RPMI8226 (cell line): ENCODE data around the gene IRF6.

Experiments
- DNase-seq: peaks from one replicate; pipeline ENCODE4 v3.0.0-alpha.2; 2015

The IRF6 gene

DNA sequence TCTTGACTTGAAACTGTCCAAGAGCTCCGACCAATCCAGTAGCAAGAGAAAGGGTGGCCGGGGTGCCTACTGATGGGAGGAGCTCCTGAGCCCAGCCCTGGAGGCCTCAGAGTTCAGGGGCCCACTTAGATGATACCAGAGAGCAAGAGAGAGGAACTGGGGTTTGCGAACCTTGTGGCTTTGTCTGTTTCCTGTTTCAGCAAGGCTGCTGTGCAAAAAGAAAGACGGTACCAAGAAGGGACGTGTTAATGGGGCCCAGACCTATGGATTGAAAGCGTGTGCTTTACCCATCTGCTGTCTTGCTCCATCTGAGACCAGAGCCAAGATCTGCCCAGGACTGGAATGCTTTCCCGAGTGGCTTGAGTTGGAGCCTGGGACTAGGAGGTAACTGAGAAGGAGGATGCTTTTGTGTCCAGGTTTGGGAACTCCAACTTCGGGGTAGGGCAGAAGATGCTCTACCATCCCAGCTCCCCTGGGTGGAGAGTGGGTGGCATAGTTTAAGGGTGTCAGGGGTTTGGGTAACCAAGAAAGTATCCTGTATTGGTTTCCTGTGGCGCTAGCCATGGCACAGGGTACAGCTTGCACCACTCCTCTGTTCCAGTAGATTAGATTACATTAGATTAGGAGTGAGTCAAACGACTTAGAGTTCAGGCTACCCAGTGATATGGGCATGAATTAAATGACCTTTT, 49.9 kb downstream of the IRF6 start, which contains the start of gene TRAF3IP3:
Gene TRAF3IP3 (plus strand): TSS at position 128 of the 689 bp plus-strand sequence. CDS start 3,987 bp downstream, outside the sequence.
- DNase-seq, result peak; percentile 91

DNA sequence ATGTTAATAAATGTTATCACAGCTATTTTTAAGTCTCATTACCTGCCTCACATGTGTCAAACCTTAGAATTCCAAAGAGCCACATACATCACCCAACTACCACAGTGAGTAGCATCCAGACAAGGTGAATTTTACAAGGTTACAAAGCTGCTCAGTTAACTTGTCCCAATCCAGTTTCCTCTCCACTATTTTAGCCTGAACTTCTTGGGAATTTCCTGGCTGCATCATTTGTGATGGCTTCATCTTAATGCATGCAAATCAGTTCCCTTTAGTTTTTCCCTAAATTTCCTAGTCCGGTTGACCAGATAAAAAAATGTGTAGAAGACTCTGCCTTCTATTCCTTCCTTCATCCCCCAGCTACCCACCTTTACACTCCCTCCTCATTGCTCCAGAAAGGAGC, 50.7 kb downstream of the IRF6 start:
- no peak for DNase-seq

DNA sequence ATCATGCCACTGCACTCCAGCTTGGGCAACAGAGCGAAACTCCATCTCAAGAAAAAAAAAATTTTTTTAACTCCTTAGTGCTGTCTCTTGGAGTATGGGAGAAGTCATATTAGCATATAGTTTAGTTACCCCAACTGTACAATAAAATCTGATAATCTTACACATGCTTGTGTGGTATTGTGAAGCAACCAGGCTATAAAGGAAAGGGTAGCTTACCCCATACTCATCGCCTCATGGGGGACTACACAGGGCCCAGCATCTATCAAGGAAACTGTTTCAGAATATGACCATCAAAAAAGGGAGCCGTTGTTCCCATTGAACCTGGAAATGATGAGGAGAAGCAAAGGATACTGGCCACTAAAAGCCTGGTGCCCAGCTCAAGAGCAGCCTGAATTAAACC, 53.1 kb downstream of the IRF6 start:
- no peak for DNase-seq

DNA sequence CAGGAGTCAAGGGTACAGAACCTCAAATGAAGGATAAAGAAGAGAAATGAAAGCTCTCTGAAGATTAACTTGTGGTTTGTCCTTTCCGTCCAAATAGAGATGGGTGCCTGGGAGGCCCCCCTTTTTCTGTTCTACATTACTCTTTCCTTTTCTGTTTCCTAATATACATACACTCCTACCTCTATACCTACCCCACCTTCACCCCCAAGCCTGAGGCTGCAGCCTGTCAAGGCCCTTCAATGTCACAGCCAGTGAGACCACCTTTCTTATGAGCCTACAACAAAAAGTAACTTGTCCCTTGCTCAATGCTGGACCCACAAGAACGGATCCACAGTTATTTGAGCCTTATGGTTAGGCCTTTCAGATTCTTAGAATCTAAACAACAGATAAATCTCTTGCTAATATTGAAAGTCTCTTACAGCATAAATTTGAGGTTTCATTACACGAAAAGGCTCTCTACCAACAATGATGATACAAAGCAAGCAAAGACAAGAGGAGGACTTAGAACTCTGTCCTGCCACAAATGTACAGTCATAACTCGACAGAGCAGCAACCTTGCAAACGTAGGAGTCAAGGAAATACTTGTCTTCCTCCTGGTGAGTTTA, 54.2 kb downstream of the IRF6 start:
- no peak for DNase-seq

DNA sequence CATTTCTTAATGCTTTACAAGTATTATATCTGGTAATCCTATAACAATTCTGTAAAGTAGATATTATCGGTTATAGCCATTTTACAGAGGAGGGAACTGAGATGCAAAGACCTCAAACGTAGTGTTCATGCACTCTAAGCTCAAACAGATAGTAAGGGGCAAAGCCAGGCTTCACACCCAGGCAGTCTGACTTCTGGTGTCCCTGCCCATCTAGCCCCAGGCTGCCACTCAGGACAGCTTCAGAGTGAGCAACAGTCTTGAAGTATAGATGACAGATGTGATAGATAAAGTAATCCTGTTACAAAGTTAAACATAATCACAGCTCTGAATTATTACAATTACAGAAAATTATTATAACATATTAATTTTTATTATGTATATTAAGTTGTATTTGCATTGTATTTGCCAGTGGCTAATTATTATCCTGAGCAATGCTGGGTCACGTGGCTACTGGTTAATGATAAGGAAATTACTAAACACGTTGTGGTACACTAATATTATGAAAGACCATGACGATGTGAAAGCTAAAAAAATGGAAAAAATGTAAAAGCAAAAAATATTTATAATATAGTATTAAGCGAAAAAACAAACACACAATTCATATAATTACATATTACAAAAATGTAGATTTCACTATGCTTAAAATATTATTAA, 56.1 kb downstream of the IRF6 start:
- no peak for DNase-seq

DNA sequence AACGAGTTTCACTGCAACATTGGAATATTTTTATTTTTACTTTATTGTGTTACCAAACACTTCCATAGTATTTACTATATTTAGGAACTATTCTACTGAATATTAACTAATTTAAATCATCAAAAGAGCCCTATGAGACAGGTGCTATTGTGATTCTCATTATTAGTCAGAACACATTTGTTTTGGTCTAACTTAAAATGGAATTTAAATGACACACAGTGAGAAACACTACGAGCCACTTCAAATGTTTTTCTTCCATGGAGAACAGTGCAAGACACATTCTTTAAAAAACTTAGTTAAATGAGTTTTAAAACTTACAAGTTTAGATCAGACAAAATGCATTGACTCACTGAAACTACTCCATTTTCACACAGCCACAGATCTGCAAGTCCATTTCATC, 56.7 kb downstream of the IRF6 start:
- no peak for DNase-seq

DNA sequence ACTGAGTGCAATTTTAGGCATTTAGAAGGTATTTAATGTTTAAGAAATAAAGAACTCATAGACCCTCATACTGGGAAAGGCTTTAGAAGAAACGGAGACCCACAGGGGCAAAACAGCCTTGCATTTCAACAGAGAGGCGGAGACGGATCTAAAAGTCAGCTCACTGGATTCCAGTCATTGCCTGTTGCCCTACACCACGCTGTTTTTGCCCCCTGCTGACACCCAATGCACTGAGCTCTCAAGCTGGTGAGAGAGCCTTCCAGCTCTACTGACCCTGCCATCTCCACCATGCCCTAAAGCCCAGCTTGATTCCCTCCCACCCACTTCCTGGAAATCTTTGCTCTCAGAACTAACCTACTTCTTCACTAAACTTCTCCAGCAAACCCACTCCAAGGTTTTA, 57.3 kb downstream of the IRF6 start:
- DNase-seq, result no peak

DNA sequence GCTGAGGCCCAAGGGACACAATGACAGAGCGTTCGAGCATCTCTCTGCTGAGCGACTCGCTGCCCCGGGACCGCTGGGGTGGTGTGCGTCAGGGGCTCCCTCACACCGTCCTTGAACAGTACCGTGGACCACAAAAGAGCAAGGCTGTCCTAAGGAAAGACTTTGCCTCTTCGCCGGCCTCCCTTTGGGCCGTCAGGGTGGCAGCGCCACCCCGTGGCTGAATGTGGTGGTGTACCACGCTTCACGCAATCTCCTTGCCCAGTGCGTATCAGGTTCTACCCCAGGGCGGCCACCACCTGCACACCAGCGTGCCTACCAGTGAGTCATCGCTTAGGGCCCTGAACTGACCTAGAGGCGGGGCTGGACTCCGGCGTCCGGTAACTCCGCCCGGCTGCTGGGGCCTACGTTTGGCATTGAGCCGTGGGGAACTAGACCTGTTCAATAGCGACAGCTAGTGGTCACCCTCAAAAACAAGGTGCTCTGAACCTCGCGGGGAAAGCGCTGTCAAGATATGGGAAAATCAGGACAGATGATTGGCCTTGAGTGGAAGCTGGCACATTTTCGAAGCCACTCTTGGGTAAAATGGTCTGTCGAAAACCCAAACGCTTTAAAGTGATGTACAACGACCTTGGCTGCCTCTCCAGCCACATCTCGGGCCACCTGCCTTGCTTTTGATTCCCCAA, 58.2 kb downstream of the IRF6 start:
- peak; percentile 98 for DNase-seq

DNA sequence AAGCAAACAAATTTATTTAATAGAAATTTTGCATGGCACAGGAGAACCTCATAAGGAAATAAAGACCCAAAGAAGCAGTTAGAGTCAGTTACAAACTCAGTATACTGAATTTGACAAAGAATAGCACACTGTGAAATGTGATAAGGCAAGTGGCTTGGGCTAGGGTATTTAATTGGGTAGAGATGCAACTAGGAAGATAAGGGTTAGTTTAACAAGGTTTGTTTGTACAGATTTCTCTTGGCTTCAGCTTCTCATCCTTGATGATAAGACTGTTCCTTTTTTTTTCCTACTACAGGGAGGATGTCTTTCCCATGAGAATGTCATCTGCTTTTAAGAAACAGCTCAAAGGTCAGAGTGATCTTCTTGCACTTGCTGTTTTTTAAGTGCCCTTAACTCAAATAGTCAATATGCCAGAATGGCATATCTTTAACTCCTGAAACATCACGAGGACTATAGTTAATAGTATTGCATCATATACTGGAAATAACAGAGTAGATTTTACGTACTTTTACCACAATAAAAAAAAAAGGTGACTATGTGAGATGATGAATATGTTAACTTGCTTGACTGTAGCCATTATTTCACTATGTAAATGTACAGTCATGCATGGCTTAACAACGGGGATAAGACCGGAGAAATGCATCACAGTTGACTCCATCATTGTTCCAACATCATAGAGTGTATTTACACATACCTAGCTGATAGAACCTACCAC, 59.3 kb downstream of the IRF6 start:
- DNase-seq, result no peak

DNA sequence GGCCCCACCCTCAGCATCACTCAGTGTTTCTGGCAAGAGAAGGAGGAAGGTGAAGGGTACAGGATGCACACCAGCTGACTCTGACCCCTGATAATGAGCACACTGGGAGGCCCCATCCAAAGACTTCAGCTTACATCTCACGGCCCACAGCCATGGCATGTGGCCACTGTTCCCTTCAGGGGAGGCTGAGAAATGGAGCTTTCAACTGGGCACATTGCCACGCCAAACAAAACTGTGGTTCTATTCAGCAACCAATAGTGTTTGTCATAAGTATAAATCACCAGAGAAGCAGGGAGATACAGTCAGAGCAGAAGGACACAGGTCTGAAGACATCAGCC, 62.8 kb downstream of the IRF6 start:
- peak; percentile 30 for DNase-seq

DNA sequence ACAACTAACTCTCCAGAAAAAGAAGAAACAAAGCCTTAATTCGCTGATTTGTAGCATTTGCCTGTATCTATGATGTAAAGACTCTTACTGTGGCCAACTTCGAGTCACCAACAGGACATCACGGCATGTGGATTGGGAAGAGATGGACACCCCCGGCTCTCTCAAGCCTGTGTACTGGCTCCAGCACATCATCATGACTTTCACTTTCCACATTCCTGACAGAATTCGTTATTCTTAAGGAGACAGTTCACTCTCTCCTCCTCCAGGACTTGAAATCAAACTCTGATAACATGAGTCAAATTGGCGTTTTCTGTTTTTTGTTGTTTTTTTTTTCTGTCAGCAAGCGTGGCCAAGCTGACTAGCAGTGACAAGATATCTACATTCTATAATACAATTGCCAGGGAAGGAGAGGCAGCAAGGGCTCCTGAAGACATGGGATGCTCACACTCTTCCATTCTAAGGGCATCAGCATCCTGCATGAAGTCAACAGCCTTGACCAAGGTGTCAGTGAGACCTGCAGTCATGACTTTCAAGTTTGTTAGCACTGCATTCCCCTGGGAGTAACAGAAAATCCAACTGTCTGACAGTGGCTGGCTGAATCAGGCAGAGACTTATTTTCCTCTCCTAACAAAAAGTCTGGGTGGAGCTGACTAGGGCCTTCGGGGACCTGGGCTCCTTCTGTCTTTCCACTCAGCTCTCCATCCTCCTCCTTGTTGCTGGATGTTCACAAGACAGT, 63.4 kb downstream of the IRF6 start:
- no peak for DNase-seq

DNA sequence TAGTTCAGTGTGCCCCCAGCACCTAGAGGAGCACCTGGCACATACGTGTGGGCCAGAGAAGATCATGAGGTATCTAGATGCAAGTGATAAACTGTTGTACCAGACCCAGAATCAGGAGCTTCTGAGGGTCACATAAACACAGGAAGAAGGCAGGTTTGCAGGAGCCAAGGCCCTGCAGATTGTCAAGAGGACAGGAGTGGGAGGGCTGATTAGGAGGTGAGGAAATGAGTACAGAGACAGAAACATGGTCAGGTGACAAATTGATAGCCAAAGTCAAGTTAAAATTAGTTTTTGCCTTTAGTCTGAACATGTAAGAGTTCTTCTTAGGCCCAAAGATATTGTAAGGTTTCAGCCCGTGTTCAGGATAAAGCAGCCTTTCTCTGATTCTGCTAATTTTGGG, 64.1 kb downstream of the IRF6 start:
- DNase-seq, result no peak

DNA sequence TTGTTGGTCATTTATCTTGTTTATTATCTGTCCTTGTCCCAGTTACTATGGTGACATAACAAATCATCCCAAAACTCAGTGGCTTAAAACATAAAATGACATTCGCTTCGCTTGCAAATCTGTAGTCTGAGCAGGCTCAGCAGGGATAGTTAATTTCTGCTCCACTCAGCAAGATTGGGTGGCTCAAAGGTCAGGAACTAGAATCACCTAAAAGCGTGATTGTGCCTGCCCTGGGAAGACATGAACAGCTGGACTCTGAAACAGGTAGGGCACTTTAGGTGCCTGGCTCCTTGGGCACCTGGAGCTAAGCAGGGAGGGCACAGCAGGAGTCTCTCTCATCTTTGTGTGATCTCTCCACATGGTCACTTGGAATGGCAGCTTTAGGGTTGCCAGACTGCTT, 64.7 kb downstream of the IRF6 start:
- DNase-seq, result peak; percentile 76

DNA sequence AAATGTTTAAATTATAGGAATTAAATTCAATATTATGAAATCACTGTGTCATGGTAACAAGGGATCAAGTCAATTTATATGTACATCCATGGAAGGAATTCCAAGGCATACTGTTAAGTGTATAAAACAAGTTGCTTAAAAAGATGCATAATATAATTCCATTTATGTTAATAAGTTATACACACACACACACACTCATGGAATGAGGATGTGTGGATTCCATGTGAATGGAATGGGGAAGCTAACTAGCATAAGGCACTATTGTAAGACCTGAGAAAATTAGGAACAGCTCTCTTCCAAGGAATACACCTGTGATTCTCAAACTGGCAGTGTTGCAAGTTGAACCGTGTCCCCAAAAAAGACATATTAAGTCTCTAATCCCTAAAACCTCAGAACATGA, 67.7 kb downstream of the IRF6 start:
- DNase-seq, result no peak

DNA sequence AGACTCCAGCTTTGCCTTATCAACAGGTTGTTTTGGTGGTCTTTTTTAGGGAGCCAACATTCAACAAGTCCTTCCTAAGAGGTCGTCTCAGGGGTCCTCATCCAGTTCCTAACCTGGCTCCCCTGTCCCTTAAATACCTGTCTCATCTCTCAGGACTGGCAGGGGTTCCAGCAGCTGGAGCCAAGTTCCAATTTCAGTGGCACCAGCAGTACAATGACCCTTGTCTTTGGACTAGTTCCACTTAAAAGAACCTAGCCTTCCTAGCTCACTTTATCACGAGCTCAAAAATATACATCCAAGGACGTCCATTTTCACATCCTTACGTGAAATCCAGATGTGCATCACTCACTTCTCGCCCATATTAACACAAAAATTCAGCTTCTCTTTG, 68.8 kb downstream of the IRF6 start:
- no peak for DNase-seq

DNA sequence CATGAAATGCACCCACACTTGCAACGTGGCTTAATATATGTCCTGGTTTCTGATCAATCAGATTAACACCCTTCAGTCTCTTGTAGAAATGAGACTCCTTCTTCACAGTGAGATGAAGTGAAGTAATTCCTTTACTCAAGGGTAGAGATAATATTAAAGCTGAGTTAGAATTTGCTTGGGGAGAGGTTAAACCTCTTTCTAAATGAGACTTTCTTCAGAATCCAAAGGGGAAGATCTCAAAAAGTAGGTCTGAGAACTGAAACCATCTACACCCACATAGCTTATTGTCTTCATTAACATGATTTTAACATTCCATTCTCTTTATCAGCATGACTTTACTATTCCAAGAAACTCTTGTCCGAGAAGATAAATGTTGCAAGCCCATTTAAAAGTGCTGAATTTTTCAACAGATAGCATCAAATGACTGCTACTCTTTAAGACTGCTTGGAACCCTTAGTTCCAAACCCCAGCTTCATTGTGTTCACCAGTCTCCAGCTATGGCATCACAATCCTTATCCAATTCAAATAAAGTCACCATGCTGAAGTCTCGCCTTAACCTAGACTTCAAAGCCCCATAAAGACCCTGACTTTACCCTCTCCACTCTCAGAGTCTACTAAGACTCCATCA, 69.3 kb downstream of the IRF6 start:
- no peak for DNase-seq
